HG03108 (cell line): ENCODE measurements around the gene SLC6A8.
"Not testable (repeated sequence)": the region's sequence is repeated elsewhere in the genome, so short reads cannot be mapped to it uniquely, and the experiment has no call there.

Source experiments
- ATAC-seq: cut with Tn5 transposase; IDR thresholded peaks from one replicate; pipeline ENCODE4 v1.9.1; 2021; ENCODE audit warnings: moderate library complexity; ENCODE audit not compliant: unreplicated experiment

Gene SLC6A8

GRCh38 chrX:153671589-153672530 lies 15.9 kb upstream of the SLC6A8 start:
- no peak for ATAC-seq

DNA sequence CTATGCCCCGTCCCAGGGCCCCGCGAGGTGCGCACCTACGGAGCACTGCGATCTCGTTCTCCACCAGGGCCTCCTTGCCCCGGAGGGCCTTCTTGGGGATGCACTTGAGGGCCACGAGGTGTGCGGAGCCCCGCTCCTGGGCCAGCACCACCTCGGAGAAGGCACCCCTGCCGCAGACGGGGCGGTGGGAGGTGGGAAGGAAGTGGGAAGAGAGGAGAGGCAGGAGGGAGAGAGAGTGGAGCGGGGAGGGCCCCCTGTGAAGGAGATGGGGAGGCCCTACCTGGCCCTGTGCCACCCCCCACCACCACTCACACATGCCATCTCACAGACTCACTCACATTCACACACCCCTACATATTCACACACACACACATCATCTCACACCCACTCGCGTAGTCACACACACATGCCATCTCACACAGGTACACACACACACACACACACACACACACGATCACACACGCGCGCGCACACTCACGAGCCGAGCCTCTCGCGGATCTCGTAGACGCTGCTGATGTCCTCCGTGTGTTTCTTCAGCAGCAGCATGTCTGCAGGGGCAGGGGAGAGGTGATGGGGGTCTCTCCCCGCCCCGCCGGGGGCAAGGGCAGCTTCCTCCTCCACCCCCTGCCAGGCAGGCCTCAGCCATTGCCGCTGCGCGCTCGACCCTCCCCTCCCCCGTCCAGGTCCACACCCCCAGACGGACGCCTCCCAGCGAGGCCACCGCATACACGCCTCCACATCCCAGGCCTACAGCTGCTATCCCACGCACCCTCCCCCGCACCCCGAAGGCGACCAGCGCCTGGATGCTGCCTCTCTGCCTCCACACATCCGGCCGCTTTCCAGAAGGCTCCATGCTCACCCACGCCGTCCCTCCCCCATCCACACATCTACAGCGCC lies 14.9 kb upstream of the SLC6A8 start:
- no peak for ATAC-seq

GRCh38 chrX:153673428-153674218 lies 14.1 kb upstream of the SLC6A8 start, which contains the start of gene PNCK:
TSS of gene PNCK (minus strand) at chrX:153673813. CDS start at chrX:153673076, 737 bp downstream.
- no peak for ATAC-seq

- no peak for ATAC-seq
Observed at GRCh38 chrX:153674219-153674851, 13.4 kb upstream of the SLC6A8 start.

DNA sequence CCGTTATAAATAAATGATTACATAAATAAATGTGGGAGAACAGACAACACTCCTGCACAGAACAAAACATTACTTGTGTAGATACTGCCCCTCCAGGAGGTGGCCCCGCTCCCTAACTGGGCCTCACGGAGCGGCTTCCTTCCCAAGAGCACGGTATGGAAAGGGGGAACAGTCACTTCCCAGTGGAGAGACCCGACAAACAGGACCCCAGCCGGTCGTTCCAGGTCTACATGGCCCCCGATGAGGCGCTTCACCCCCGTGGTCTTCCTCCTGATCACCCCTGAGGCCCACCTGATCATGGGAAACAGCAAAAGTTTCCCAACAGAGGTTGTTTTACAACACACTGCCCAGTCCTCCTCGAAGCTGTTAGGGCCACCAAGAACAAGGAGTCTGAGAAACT lies 6.6 kb upstream of the SLC6A8 start:
- no peak for ATAC-seq

DNA sequence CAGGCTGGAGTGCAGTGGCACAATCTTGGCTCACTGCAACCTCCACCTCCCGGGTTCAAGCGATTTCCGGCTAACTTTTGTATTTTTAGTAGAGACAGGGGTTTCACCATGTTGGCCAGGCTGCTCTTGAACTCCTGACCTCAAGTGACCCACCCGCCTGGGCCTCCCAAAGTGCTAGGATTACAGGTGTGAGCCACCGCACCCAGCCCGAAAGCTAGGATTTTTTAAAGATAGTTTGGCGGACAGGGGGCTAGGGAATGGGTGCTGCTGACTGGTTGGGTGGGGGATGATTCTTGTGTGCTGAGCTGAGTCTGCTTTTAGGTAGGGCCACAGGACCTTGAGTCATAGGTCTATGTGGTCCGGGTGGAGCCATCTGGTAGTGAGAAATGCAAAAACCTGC lies 4.2 kb upstream of the SLC6A8 start:
- ATAC-seq: not testable (repeated sequence)

- ATAC-seq: no peak
Observed at GRCh38 chrX:153684467-153685155, 3.1 kb upstream of the SLC6A8 start.

DNA sequence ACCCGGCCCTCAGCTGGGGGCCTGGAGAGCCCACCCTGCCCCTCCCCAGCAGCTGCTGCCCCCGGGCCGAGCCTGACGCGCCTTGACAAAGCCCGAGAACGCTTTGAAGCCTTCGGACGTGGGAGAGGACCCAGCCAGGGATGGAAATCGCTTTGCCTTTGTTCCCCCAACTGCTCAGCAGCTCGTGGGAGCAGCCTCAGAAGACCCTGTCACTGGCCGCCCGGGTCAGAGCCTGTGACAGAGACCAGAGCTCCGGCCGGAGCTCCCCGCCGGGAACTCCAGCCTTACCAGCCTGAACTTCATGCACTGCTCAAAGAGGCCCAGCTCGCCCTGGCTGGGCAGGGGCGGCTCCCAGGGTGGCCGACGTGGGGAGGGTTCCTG lies 2.6 kb upstream of the SLC6A8 start:
- ATAC-seq: no peak

DNA sequence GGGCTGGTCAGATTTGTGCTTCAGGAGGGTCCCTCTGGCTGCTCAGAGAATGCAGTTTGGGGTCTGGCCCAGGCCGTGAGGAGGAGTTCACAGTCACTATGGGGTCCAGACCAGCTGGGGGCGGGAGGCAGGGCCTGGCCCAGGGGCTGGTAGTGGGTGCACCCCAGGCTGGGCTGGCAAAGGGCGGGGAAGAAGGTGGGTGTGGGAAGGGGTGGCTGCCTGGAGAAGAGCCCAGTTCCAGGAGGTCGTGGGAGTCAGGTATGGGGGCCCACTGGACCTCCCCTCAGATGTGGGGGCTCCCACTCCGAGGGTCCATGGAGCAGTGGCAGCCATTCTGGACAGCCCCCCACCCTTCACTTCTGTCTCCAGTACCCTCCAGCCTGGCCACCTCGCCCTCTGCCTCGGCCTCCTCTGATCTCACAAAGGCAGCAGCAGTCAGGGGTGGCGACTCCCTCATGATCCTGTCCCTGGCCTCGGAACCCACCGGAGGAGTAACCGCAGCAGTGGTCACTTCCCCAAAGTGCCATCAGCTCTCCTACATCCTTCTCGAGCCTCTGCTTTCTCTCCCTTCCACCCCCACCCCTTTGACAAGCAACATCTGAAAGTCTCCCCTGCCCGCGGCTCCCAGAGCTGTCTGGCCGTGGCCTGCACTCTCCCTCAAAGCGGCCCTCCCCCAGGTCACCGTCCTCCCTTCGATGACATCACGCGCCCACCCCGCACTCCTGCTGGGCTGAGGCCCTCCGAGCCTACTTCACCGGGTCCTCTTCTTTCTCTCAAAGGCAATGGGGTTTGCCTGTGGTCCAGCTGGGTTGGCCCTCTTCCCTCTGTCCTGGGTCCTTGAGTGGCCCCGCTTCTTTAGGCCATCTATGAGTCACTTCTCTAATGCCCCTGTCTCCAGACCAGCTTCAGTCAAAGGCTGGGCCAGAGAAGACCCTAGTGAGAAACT lies 1.7 kb upstream of the SLC6A8 start:
- no peak for ATAC-seq

DNA sequence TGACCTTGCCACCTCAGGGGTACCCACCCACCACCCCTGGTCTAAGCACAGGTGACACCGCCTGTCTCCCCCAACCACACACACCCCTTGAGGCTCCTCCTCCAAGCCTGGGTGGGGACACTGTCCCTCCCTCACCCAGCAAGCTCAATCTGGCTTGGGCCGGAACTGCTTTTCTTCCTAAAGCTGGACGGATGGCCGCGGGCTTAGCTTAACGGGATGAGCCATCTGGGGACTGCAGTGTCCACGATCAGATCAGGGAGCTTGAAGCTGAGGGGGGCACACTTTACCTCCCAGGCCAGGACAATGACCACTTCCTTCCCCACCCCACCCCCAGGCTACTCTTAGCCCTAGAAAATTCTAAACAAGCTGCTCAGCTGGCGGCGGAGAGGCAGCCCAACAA lies 1.0 kb upstream of the SLC6A8 start:
- ATAC-seq: no peak

- no peak for ATAC-seq
Observed at GRCh38 chrX:153688071-153688470, 345 bp downstream of the SLC6A8 start.

DNA sequence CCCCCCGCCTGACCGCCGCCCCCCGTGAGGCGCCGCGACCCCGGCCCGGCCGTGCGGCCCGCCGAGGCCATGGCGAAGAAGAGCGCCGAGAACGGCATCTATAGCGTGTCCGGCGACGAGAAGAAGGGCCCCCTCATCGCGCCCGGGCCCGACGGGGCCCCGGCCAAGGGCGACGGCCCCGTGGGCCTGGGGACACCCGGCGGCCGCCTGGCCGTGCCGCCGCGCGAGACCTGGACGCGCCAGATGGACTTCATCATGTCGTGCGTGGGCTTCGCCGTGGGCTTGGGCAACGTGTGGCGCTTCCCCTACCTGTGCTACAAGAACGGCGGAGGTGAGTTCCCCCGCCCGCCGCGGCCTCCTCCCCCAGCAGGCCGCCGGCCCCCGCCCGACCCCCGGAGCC lies 780 bp downstream of the SLC6A8 start:
- ATAC-seq: no peak

GRCh38 chrX:153688911-153689590 lies 1.3 kb downstream of the SLC6A8 start:
- no peak for ATAC-seq

DNA sequence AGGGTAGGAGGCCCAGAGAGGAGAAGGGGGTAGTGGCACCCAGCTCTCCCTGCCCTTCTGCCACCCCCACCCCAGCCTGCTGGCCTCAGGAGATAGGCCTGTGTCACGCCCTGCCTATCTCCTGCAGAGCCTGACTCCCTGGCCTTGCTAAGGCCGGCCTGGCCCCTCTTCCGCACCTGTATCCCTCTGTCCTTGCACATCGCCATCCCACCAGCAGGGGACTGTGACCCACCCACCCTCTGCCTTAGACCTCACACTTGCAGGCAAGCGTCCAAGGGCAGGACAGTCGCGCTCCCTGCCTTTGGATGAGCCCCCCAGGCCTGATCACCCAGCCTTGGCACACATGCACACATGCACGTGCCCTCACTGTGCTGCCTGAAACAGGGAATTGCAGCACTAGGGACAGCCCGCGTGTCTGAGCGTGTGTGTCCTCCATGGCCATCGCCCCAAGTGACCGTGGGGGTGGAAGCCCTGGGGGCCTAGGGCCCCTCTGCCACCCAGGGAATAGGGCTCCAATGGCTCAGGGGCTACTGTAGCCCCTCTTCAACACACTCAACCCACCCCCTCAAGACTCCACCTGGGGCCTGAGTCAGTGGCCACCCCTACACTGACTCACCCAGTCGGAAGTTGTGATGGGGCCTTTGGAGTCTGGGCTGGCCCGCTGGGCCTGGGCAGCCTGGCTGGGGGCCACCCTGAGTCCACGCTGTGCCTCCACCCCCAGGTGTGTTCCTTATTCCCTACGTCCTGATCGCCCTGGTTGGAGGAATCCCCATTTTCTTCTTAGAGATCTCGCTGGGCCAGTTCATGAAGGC lies 2.1 kb downstream of the SLC6A8 start:
- no peak for ATAC-seq

- no peak for ATAC-seq
Observed at GRCh38 chrX:153690466-153690865, 2.7 kb downstream of the SLC6A8 start.

DNA sequence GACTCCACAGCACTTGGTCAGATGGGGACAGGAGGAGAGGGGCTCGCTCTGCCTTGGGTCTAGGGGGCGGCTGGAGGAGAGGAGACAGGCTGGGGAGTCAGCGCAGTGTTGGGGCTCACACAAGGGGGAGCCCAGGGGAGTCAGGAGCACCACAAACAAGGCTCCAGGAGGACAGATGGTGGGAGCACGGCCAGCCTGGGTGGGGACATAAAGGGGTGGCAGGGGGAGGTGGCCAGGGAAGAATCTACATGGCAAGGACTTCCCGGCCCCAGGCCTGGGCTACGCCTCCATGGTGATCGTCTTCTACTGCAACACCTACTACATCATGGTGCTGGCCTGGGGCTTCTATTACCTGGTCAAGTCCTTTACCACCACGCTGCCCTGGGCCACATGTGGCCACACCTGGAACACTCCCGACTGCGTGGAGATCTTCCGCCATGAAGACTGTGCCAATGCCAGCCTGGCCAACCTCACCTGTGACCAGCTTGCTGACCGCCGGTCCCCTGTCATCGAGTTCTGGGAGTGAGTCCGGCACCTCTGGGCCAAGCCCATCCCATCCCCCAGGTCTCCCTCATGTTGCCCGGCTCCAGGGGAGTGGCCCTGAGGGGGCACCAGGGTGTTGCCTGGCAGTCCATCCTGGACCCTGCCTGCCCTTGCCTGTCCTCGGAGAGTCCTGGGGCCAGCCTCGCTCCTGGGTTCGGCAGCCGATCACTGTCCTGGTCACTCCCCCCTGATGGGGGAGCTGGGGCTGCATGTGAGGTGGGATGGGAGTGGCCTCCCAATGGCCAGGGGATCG lies 3.5 kb downstream of the SLC6A8 start:
- not testable (repeated sequence) for ATAC-seq

DNA sequence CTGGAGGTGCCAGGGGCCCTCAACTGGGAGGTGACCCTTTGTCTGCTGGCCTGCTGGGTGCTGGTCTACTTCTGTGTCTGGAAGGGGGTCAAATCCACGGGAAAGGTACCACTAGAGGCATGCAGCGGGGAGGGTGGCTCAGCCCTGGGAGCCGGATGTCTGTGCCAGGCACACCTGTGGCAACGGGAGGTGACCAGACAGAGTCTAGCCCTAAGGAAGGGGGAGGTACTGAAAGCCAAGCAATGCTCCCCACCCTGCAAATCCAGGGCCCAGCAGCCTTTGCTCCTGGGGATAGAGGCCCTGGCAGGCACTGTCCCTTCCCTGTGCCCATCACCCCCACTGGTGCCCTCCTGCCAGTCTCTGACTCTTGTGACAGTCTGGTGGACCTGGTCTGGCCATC lies 4.3 kb downstream of the SLC6A8 start:
- ATAC-seq: no peak
